Islet precursor cell (in vitro differentiated cells): ENCODE data around the gene NRDE2.
"Not testable (repeated sequence)": the region's sequence is repeated elsewhere in the genome, so short reads cannot be mapped to it uniquely, and the experiment has no call there.

Experiments
- DNase-seq: peaks from one replicate; pipeline ENCODE4 v3.0.0-alpha.2; 2018

The NRDE2 gene

DNA sequence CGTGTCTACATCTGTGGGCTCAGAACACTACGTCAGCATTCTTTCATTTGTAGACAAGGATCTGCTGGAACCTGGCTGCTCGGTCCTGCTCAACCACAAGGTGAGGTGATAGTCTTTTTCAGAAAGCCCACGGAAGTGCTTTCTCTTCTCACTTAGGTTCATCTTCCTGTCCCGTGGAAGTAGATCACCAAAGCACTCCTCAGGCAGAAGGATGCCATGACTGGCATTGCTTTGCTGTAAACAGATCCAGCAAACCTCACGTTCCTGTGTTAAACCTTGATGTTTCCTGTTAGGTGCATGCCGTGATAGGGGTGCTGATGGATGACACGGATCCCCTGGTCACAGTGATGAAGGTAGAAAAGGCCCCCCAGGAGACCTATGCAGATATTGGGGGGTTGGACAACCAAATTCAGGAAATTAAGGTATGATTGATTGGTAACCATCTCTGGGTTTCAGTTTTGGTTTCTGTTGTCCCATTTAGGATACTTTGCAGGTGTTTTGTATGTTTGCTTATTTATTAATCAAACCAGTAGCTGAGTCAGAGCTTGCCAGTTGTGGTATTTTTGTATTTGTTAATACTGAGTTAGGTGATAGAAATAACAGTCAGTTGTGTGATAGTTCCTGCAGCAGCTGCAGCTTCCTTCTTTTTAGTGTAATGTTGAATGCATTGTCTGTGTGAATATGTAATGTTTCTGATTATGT lies 67.8 kb downstream of the NRDE2 start:
- peak; percentile 2 for DNase-seq

DNA sequence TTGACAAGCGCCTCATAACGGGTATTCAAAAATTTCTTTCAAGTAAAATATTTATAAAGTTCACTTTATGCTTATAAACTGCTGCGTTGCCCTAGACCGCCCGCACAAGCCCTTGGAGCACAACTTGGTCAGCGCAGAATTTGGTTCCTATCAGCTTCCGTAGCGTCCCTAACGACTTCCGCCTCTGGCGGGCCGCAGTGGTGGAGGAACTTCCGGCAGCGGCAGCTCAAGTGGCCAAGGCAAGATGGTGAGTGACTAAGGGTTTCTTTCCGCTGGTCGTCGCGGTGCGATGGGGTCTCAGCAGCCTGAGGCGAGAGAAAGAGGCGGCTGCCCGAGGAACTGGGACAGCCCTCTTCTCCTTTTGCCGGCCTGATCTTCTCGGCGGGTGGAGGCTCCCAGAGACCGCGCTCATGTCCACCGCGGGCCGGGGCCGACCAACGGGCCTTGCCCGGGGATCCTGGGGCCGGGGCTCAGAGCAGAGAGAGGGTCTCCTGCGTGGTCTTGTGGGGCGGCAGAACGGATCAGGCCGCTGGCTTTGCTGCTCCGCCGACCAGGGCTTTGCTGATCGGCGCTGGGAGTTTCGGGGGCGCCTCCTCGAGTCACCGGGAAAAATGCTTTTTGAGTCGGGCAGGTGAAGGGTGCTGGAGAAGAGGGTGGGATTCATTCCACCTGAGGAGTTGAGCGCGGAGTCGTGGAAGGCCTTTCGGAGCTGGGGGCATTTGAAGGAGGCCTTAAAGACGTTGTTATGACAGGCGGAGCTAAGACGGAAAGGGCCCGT lies 75.2 kb downstream of the NRDE2 start, which contains the start of gene PSMC1:
TSS of gene PSMC1 (plus strand) at position 200 of the 778 bp plus-strand sequence. CDS start at position 245, 45 bp downstream.
- peak; percentile 95 for DNase-seq

DNA sequence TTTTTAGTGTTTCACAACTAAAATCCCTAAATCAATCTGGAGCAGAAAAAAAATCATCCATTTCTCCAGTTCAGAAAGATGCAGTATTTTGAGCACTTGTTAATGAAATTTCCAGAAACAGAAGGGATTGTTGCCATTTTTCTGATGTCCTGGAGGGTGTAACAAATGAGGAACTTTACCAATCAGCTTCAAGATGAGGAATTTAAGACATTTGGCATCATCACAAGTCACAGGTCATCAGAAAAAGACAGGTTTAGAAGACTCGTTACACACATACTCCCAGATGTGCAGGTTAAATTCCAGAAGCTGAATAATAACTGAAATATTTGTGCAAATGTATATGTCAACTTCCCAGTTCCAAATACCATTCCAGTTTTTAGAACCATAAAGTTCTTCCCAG lies 75.9 kb downstream of the NRDE2 start:
- no peak for DNase-seq

DNA sequence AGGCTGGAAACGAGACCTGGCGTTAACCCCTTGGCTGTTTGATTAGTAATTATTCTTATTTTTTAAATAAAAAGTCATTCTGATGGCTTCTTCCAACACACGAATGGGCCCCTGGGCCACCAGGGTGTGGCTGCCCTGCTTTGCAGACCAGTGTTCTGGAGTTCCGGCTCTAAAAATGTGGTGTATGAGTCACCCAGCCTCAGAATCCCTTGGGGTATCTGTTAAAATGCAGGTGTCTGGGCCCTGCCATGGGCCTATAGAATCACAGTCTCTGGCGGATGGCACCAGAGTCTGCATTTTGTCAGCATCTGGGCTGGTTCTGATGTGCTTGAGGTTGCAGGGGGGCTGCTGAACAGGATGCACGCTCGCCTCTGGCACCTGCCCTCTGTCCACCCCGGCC lies 77.9 kb downstream of the NRDE2 start:
- DNase-seq = peak; percentile 63

DNA sequence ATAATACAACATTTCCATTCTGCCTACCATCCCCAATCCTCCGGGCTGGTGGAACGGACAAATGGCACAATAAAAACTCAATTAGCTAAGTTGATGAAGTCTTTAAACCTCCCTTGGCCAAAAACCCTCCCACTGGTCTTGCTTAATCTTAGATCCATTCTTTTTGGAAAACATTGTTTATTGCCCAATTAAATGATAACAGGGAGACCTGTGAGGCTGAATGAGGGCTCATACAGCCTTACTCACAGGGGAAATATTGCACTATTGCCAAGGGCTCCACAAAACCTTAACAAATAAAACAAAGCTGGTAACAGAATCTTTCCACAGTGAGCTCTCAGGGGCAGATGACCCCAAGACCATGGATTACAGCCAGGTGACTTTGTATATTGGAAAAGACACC lies 83.1 kb downstream of the NRDE2 start:
- DNase-seq = no peak

DNA sequence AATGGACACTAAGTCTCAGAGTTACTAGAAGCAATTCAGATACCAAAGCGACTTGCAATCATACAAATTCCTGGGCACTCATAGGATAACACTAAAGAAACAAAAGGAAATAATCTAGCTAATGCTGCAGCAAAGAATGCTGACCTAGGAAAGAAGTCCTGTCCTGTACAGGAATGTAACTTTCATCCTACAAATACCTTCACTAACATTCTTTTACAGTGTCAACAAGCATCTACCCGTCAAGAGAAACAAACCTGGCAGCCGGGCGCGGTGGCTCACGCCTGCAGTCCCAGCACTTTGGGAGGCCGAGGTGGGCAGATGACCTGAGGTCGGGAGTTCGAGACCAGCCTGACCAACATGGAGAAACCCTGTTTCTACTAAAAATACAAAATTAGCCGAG lies 84.3 kb downstream of the NRDE2 start:
- DNase-seq = not testable (repeated sequence)

DNA sequence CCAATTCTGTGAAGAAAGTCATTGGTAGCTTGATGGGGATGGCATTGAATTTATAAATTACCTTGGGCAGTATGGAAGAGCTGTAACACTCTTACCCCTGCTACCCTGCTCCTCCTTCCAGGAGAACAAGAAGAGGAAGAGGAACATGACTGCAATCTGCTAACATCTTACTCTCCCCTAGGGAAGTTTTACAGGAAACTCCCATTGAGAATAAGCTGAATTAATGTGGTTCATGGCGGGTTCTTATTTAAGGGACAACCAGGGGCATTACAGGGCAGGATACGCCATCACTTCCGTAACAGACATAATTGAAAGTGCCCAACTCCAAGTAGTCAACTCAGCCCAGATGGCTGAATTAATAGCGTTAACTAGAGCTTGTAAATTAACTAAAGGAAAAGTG lies 84.8 kb downstream of the NRDE2 start:
- DNase-seq = no peak

DNA sequence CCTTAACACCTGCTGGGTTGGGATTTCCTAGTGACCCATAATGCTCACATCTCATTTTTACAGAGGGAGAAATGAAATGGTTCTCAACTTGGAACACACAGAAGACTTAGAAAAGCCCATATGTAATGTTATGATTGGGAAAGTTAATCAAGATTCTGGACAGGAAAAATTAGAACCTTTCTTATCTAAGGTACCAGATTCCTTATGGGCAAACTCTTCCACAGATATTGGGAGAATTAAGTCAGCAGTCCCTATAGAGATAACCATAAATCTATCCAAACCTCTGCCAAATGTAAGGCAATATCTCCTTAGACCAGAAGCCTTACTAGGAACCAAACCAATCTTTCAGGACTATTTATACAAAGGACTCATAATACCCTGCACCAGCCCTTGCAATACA lies 89.3 kb downstream of the NRDE2 start:
- DNase-seq = no peak

DNA sequence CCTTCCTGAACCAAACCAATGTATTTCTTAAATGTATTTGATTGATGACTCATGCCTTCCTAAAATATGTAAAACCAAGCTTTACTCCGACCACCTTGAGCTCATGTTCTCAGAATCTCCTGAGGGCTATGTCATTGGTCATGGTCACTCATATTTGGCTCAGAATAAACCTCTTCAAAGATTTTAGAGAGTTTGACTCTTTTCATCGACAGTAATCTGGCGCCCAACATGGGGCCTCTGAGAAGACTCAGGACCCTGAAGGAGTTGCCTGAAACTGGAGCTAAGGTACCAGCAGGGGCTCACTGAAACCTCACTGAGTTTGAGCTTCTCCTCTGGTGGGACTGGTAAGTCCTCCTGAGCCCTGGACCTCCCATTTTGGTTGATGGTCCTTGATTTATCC lies 92.6 kb downstream of the NRDE2 start:
- DNase-seq = no peak

DNA sequence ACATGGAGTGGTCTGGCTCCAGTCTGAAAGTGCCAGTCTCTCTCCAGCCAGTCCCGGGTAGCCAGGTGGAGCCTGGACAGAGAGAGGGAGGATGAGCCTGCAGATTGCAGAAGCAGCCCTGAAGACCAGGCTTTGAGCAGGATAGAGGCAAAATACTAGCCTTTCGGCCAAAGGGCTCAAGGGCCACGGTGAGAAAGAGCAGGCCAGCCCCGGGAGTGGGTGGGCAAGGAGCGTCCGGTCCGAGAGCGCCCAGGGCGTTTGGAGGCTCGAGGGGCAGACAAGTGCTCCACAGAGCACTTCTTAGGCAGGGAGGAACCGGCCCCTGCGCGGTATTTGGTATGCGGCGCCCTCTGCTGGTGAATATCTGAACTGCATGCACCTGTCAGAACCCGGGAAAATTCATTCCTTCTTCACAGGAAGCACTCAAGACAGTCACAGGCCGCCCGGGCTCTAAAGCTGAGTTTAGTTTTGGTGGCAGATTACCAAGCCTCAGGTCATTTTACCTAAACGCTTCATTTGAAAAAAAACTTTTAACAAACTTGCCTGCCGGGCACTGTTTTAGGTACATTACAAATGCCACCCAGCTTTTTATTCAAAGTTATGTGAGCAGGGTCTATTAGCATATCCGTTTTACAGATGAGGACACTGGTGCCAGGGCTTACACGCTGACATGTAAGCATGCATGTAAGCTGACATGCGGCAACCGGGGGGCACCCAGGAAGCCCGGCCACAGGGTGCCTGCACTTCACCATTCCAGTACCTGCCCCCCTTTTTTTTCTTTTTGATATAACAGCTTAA lies 96.4 kb downstream of the NRDE2 start:
- peak; percentile 87 for DNase-seq

DNA sequence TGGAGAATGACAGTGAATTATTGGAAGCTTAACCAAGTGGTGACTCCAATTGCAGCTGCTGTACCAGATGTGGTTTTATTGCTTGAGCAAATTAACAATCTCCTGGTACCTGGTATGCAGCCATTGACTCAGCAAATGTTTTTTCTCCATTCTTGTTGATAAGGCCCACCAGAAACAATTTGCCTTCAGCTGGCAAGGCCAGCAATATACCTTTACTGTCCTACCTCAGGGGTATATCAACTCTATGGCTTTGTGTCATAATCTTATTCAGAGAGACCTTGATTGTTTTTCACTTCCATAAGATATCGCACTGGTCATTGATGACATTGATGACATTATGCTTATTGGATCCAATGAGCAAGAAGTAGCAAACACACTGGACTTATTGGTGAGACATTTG lies 101.8 kb downstream of the NRDE2 start:
- DNase-seq = peak; percentile 1

DNA sequence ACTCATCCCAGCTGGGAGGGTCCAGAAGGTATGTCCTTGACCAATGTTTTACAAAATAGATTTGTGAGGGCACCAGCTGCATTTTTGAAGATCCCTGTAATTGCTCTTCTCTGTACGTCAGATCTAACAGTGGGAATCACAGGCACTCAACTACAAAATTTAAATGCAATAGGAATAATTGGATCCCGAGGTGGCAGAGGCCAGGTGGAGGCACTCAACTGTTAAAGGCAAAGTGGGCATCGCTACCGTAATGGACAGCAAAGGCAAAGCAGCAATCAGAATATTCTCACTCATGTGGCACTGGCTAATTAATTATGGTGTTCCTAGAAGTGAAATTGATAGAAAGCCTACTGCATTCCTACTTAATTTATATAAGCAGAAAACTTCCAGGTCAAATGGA lies 103.3 kb downstream of the NRDE2 start:
- DNase-seq = peak; percentile 12
